ENCODE results near the gene TPX2. TPM values are rescaled to one million over a fixed set of nuclear protein-coding genes. Genes with fewer than 3 reads are reported as not detected.

The TPX2 gene
- total RNA-seq, 2 experiments from 2014 or later = 0.85 to 0.89 TPM

DNA sequence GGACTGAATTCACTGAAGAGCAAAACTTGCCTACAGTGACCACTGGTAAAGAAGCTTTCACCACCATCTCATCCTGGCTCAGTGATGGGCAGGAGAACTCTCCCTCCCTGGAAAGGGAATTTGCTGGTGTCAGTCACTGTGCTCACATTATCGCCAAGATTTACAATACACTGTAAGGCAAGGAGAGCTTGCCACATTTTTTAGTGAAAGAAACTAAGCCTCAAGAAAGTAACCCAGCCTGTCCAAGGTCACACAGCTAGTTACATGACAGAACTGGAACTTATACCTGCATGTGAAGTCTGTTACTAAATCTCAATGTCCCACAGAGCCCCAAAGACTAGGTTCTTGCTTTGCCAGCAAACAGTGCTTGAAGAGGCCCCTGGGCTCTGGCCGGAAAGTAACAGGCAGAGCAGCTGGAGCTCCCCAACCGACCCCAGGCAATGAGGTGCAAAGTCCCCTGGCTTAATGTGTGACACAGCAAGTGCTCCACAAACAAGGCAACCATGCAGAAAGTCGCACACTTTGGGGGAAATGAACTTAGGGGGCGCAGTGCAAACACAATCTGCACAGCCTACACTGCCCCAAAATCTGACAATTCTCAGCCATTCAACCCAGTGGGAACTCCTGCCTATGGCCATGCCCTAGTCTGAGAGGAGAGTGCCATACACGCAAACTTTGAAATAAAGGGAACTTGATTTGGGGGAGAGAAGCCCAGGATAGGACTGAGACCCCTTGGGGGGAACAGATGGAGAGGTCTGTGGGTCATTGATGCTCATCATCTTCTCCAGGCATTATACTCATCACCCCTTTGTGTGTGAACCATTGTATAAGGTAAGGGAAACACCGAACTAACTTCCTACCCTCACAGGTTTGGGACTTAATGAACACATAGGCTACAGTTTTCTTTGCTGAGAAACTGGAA, 18.3 kb upstream of the TPX2 start:
- CTCF ChIA-PET = interaction anchor here (0.6 to 7.2 kb wide), 8 partner anchors 21 to 115 kb away, joined by 3 to 197 read pairs (median 3); partner anchors contain the start of gene ID1
- TF ChIP-seq, protein P1, sequence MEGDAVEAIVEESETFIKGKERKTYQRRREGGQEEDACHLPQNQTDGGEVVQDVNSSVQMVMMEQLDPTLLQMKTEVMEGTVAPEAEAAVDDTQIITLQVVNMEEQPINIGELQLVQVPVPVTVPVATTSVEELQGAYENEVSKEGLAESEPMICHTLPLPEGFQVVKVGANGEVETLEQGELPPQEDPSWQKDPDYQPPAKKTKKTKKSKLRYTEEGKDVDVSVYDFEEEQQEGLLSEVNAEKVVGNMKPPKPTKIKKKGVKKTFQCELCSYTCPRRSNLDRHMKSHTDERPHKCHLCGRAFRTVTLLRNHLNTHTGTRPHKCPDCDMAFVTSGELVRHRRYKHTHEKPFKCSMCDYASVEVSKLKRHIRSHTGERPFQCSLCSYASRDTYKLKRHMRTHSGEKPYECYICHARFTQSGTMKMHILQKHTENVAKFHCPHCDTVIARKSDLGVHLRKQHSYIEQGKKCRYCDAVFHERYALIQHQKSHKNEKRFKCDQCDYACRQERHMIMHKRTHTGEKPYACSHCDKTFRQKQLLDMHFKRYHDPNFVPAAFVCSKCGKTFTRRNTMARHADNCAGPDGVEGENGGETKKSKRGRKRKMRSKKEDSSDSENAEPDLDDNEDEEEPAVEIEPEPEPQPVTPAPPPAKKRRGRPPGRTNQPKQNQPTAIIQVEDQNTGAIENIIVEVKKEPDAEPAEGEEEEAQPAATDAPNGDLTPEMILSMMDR (IDR thresholded peaks at IDR 0.05) = no peak
- intact Hi-C loops (cut with DNase I, micrococcal nuclease) = loop anchor here (5.0 kb wide), 3 partner anchors 43 to 148 kb away; partner anchors contain the start of gene ID1 (in 1 of the 2)
- Mint-ChIP-seq H3K27me3 (no peaks in the 10 kb centered on the region), H3K4me3 (peak overlapping the region; percentile 97), H3K27ac (peak overlapping the region; percentile 87), H3K9me3 (no peaks in the 10 kb centered on the region), H3K36me3 (ENCODE audit: low read depth) (peaks cover 35% of the 10 kb centered on the region), H3K4me1 (ENCODE audit: low read depth) (peaks cover 69% of the 10 kb centered on the region)
- DNase-seq (peak in 5 of 14 experiments; percentile 22 to 49 (median 40)), ATAC-seq (ENCODE audit: poor library complexity) (no peak)
- Histone ChIP-seq H3K9me3 (ENCODE audit: control insufficient read depth in 1 of 2, insufficient read depth in 1 of 2, low read length in 2 of 2) (no peaks in the 10 kb centered on the region), H3K27me3 (ENCODE audit: control insufficient read depth in 1 of 2, insufficient read depth in 2 of 2, low read length in 2 of 2) (no peaks in the 10 kb centered on the region), H3K4me3 (ENCODE audit: low read length) (peak overlapping the region; percentile 99), H3K27ac (ENCODE audit: low read depth in 1 of 2, low read length in 2 of 2) (peak overlapping the region; percentile 47 to 96), H3K4me1 (ENCODE audit: insufficient read depth, low read length) (peaks cover 67% of the 10 kb centered on the region), H3K36me3 (ENCODE audit: insufficient read depth, low read length) (peaks cover 20% of the 10 kb centered on the region)
- POLR2A ChIA-PET = interaction anchor here (1.0 to 7.5 kb wide), 5 partner anchors 19 to 59 kb away, joined by 4 to 91 read pairs (median 7); no protein-coding TSS in a partner anchor

DNA sequence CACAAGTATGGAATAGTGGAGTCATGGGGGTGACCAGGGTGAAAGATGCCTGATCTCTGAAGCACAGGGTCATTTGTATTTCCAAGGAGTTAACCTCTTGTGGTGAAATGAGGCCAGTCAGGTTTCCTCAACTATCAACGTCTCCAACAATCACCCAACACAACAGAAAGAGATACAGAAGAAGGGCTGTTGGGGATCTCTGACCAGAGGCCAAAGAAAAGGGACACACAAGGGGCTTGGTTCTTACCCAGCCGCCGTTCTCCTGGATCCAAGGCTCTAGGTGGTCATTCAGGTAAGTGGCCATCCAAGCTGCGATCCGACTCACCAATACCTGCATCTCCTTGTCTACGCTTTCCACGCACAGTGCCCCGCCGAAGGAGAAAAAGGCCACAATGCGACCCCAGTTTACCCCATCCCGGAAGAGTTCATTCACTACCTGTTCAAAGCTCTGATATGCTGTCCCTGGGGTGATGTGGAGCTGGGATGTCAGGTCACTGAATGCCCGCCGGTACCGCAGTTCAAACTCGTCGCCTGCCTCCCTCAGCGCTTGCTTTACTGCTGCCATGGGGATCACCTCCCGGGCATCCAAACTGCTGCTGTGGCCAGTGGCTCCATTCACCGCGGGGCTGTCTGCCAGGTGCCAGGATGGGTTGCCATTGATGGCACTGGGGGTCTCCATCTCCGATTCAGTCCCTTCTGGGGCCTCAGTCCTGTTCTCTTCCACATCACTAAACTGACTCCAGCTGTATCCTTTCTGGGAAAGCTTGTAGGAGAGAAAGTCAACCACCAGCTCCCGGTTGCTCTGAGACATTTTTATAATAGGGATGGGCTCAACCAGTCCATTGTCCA, 17.5 kb upstream of the TPX2 start:
- Mint-ChIP-seq H3K9me3 (no peaks in the 10 kb centered on the region), H3K27me3 (no peaks in the 10 kb centered on the region), H3K4me1 (ENCODE audit: low read depth) (peaks cover 60% of the 10 kb centered on the region), H3K27ac (peak overlapping the region; percentile 87), H3K36me3 (ENCODE audit: low read depth) (peaks cover 30% of the 10 kb centered on the region), H3K4me3 (peak overlapping the region; percentile 97)
- H3K27me3 ChIP-seq (ENCODE audit: control insufficient read depth in 1 of 2, insufficient read depth in 2 of 2, low read length in 2 of 2) = no peaks in the 10 kb centered on the region
- TF ChIP-seq, protein P1 (IDR thresholded peaks at IDR 0.05) = no peak
- CTCF ChIA-PET = interaction anchor here (1.3 to 7.2 kb wide), 3 partner anchors 22 to 59 kb away, joined by 3 to 197 read pairs (median 21); no protein-coding TSS in a partner anchor
- H3K36me3 ChIP-seq (ENCODE audit: insufficient read depth, low read length) = peaks cover 15% of the 10 kb centered on the region
- ATAC-seq (ENCODE audit: poor library complexity) (no peak), DNase-seq (peak in 3 of 14 experiments; percentile 22 to 37 (median 24))
- H3K27ac ChIP-seq (ENCODE audit: low read depth in 1 of 2, low read length in 2 of 2) = peak overlapping the region; percentile 38 to 96
- POLR2A ChIA-PET = interaction anchor here (1.2 to 7.5 kb wide), 4 partner anchors 11 to 149 kb away, joined by 3 to 114 read pairs (median 50); no protein-coding TSS in a partner anchor
- peak overlapping the region; percentile 99 for H3K4me3 ChIP-seq (ENCODE audit: low read length)
- peaks cover 62% of the 10 kb centered on the region for H3K4me1 ChIP-seq (ENCODE audit: insufficient read depth, low read length)
- H3K9me3 ChIP-seq (ENCODE audit: control insufficient read depth in 1 of 2, insufficient read depth in 1 of 2, low read length in 2 of 2) = no peaks in the 10 kb centered on the region
- intact Hi-C loops (cut with DNase I, micrococcal nuclease) = loop anchor here (1.0 to 5.0 kb wide), 4 partner anchors 44 to 161 kb away; partner anchors contain the start of gene ID1 (in 1 of the 2)

Data from CD4-positive, alpha-beta T cell (primary cell).